Astrocyte (in vitro differentiated cells and primary cell): ENCODE results near the gene UNC5A. TPM values are rescaled to one million over a fixed set of nuclear protein-coding genes. Genes with fewer than 3 reads are reported as not detected.

ENCODE experiments used
- DNase-seq: peaks from one replicate; pipeline ENCODE4 v3.0.0-alpha.2; 2010; ENCODE audit warnings: low read depth
- FAIRE-seq: peaks from 2 replicates; lab custom pipeline; 2011; peaks lifted over from hg19 to GRCh38; lab: Jason Lieb, UNC
- H2AFZ ChIP-seq: 2 replicates; pipeline ENCODE4 v1.6.0; 2012; ENCODE audit warnings: low read depth, low read length, inconsistent platforms
- H3K27ac ChIP-seq: 2 replicates; pipeline ENCODE4 v1.5.1; 2011; ENCODE audit warnings: low read depth, low read length, inconsistent platforms
- H3K27me3 ChIP-seq: 2 replicates; pipeline ENCODE4 v1.6.0; 2011; ENCODE audit warnings: low read length, inconsistent platforms; ENCODE audit not compliant: insufficient read depth
- H3K36me3 ChIP-seq: 2 replicates; pipeline ENCODE4 v1.5.1; 2011; ENCODE audit warnings: low read length, inconsistent platforms; ENCODE audit not compliant: insufficient read depth
- H3K4me1 ChIP-seq: 2 replicates; pipeline ENCODE4 v1.5.1; 2011; ENCODE audit warnings: low read length, inconsistent platforms; ENCODE audit not compliant: insufficient read depth
- H3K4me2 ChIP-seq: 2 replicates; pipeline ENCODE4 v1.6.0; 2012; ENCODE audit warnings: low read length, inconsistent platforms
- H3K4me3 ChIP-seq: 2 replicates; pipeline ENCODE4 v1.5.1; 2011; ENCODE audit warnings: low read depth, mild to moderate bottlenecking, low read length, inconsistent platforms; ENCODE audit not compliant: insufficient read depth
- H3K79me2 ChIP-seq: 2 replicates; pipeline ENCODE4 v1.6.0; 2012; ENCODE audit warnings: mild to moderate bottlenecking, low read length, inconsistent platforms; ENCODE audit not compliant: insufficient read depth
- H3K9ac ChIP-seq: 2 replicates; pipeline ENCODE4 v1.6.0; 2012; ENCODE audit warnings: mild to moderate bottlenecking, low read length, inconsistent platforms
- H3K9me3 ChIP-seq: 2 replicates; pipeline ENCODE4 v1.5.1; 2012; ENCODE audit warnings: low read depth, mild to moderate bottlenecking, low read length, inconsistent platforms; ENCODE audit not compliant: insufficient read depth
- H4K20me1 ChIP-seq: 2 replicates; pipeline ENCODE4 v1.6.0; 2012; ENCODE audit warnings: low read length, inconsistent platforms; ENCODE audit not compliant: insufficient read depth
- H3K27ac Mint-ChIP-seq: one replicate; pipeline ENCODE4 v1.8.0; 2021; ENCODE audit warnings: mild to moderate bottlenecking, mixed read lengths; ENCODE audit not compliant: unreplicated experiment
- H3K27me3 Mint-ChIP-seq: one replicate; pipeline ENCODE4 v1.8.0; 2021; ENCODE audit warnings: low read depth, mixed read lengths; ENCODE audit not compliant: unreplicated experiment
- H3K36me3 Mint-ChIP-seq: one replicate; pipeline ENCODE4 v1.8.0; 2021; ENCODE audit warnings: low read depth, mixed read lengths; ENCODE audit not compliant: unreplicated experiment
- H3K4me1 Mint-ChIP-seq: one replicate; pipeline ENCODE4 v1.8.0; 2021; ENCODE audit warnings: low read depth, mixed read lengths; ENCODE audit not compliant: unreplicated experiment
- H3K4me3 Mint-ChIP-seq: one replicate; pipeline ENCODE4 v1.8.0; 2021; ENCODE audit warnings: mild to moderate bottlenecking, moderate library complexity, mixed read lengths; ENCODE audit not compliant: unreplicated experiment
- H3K9me3 Mint-ChIP-seq: one replicate; pipeline ENCODE4 v1.8.0; 2021; ENCODE audit warnings: mild to moderate bottlenecking, mixed read lengths; ENCODE audit not compliant: unreplicated experiment
- CTCF ChIP-seq: IDR thresholded peaks from 2 replicates; pipeline ENCODE4 v1.5.1; 2011; ENCODE audit warnings: low read depth, mild to moderate bottlenecking, inconsistent platforms, low read length, moderate library complexity; ENCODE audit not compliant: insufficient read depth
- EZH2 ChIP-seq: IDR thresholded peaks from 2 replicates; pipeline ENCODE4 v1.6.1; 2012; ENCODE audit warnings: mild to moderate bottlenecking, low read length, inconsistent platforms; ENCODE audit not compliant: insufficient read depth
- total RNA-seq: library from RNA; stranded (reverse); gene quantifications from 2 replicates; pipeline ENCODE4 v1.2.1, GENCODE V29; 2021

UNC5A gene
- total RNA-seq, 1 donor from 2014 or later: 0.70 TPM

DNA sequence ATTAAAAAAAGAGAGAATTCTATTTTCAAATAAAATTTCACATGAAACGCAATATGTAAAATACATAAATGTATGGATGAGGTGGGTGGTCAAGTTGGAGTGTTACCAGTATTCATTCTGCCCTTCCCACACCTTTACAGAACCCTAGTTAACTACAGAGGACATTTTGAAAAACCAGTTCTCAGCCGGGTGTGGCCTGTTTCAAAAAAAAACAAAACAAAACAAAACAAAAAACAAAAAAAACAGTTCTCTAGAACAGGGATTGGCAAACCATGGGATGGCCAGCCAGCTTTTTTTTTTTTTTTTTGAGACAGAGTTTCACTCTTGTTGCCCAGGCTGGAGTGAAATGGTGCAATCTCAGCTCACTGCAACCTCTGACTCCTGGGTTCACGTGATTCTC lies 117.2 kb downstream of the UNC5A start:
- peaks cover 6% of the 10 kb centered on the region for H3K36me3 Mint-ChIP-seq
- H3K4me2 ChIP-seq: no peak overlapping the region
- H3K9me3 ChIP-seq: no peaks in the 10 kb centered on the region
- DNase-seq (no peak), FAIRE-seq (no peak)
- H3K27me3 Mint-ChIP-seq: no peaks in the 10 kb centered on the region
- H3K27ac Mint-ChIP-seq: no peak overlapping the region
- H3K9ac ChIP-seq: no peak overlapping the region
- no peak overlapping the region for H3K4me3 ChIP-seq
- H3K4me1 ChIP-seq: no peaks in the 10 kb centered on the region
- H3K27ac ChIP-seq: no peak overlapping the region
- peaks cover 13% of the 10 kb centered on the region for H4K20me1 ChIP-seq
- H3K9me3 Mint-ChIP-seq: no peaks in the 10 kb centered on the region
- no peaks in the 10 kb centered on the region for H3K4me1 Mint-ChIP-seq
- H2AFZ ChIP-seq: no peak overlapping the region
- H3K4me3 Mint-ChIP-seq: no peak overlapping the region
- H3K36me3 ChIP-seq: peaks cover 2% of the 10 kb centered on the region
- no peak for TF ChIP-seq CTCF
- TF ChIP-seq EZH2: no peak
- H3K79me2 ChIP-seq: no peaks in the 10 kb centered on the region
- H3K27me3 ChIP-seq: no peaks in the 10 kb centered on the region

GRCh38 chr5:176929654-176930053 lies 119.3 kb downstream of the UNC5A start:
- Histone ChIP-seq H3K27ac (no peak overlapping the region), H3K27me3 (no peaks in the 10 kb centered on the region), H3K4me3 (no peak overlapping the region), H3K9me3 (no peaks in the 10 kb centered on the region), H3K79me2 (no peaks in the 10 kb centered on the region), H3K4me1 (no peaks in the 10 kb centered on the region), H2AFZ (no peak overlapping the region), H3K4me2 (no peak overlapping the region), H3K9ac (no peak overlapping the region), H4K20me1 (peaks cover 10% of the 10 kb centered on the region), H3K36me3 (peaks cover 2% of the 10 kb centered on the region)
- FAIRE-seq (no peak), DNase-seq (no peak)
- no peak for TF ChIP-seq EZH2
- no peak for TF ChIP-seq CTCF
- Mint-ChIP-seq H3K9me3 (no peaks in the 10 kb centered on the region), H3K27ac (no peak overlapping the region), H3K27me3 (no peaks in the 10 kb centered on the region), H3K36me3 (peaks cover 5% of the 10 kb centered on the region), H3K4me1 (no peaks in the 10 kb centered on the region), H3K4me3 (no peak overlapping the region)

Other genes starting within 250 kb of the UNC5A start
- 6.8 and 8.2 TPM in 2 replicates for gene GPRIN1, start 200.4 kb upstream of the UNC5A start, total RNA-seq
- gene SNCB, start 180.0 kb upstream of the UNC5A start, total RNA-seq: 2.7 and 3.4 TPM in 2 replicates
- gene EIF4E1B, start 179.9 kb upstream of the UNC5A start, total RNA-seq: not detected in 2 replicates
- 56.5 and 57.2 TPM in 2 replicates for gene TSPAN17, start 163.1 kb upstream of the UNC5A start, total RNA-seq
- 0.14 TPM in 1 of 2 replicates, not detected in the other for gene HK3, start 88.8 kb downstream of the UNC5A start, total RNA-seq
- 36.1 and 41.0 TPM in 2 replicates for gene UIMC1, start 196.2 kb downstream of the UNC5A start, total RNA-seq
- gene ZNF346, start 212.1 kb downstream of the UNC5A start, total RNA-seq: 11.1 and 13.8 TPM in 2 replicates